Body of pancreas (tissue), 4 donors: ENCODE data around the gene PCBP3. TPM values are rescaled to one million over a fixed set of nuclear protein-coding genes. Genes with fewer than 3 reads are reported as not detected.

Experiments
- ATAC-seq: fragments of 150-250 bp; one replicate; pipeline ENCODE4 v1.9.1; 2016
- DNase-seq, 4 donors: peaks; one replicate each; pipeline ENCODE4 v3.0.0-alpha.2; 2019
- H3K27ac ChIP-seq, 4 donors: fragments of 200-600 bp; sonication (generic); 1 replicate in 3 of 4; 2 replicates in 1 of 4; pipeline versions ENCODE4 v1.5.1 to v1.6.1; 2016 to 2019; ENCODE audit warnings: mild to moderate bottlenecking in 1 of 4, mixed read lengths in 1 of 4, moderate library complexity in 1 of 4
- H3K27me3 ChIP-seq, 2 donors: fragments of 200-600 bp; sonication (generic); one replicate each; pipeline ENCODE4 v1.6.0; 2016; ENCODE audit warnings: mild to moderate bottlenecking in 1 of 2
- H3K36me3 ChIP-seq, 2 donors: fragments of 200-600 bp; sonication (generic); replicated peaks in 1 of 2; 2 replicates each; pipeline ENCODE4 v1.5.1; 2016; ENCODE audit warnings: low read depth in 2 of 2; ENCODE audit not compliant: insufficient read depth in 1 of 2
- H3K4me1 ChIP-seq: fragments of 200-600 bp; sonication (generic); one replicate; pipeline ENCODE4 v1.6.0; 2016
- H3K4me3 ChIP-seq, 2 donors: fragments of 200-600 bp; sonication (generic); 1 replicate in 1 of 2; 2 replicates in 1 of 2; pipeline ENCODE4 v1.5.1; 2016 to 2019
- H3K9me3 ChIP-seq, 3 donors: fragments of 200-600 bp; sonication (generic); 1 replicate in 2 of 3; 2 replicates in 1 of 3; pipeline ENCODE4 v1.5.1; 2016
- POLR2A ChIP-seq, 3 donors: fragments of 450-650 bp; IDR thresholded peaks; one replicate each; pipeline ENCODE4 v1.6.1; 2016; ENCODE audit warnings: antibody characterized with exemption in 3 of 3, mild to moderate bottlenecking in 2 of 3
- WGBS, 2 donors: methylation state at CpG; one replicate each; pipeline ENCODE4 v1.1.5; 2017; 5-methylcytosine and 5-hydroxymethylcytosine counted together
- intact Hi-C: fragments of 100-400 bp; cut with DNase I; formaldehyde crosslinking; loops from one replicate; pipeline ENCODE4 v1.15.1; 2023
- total RNA-seq, 2 donors: library from RNA; depleted of rRNA; stranded (reverse); fragments of >200 nt; gene quantifications; one replicate each; pipeline ENCODE4 v1.1.0, GENCODE V29; 2016
- TF ChIP-seq, protein P1 (sequence below), 7 experiments: fragments of 450-650 bp in 4 of 7; fragments of 200-600 bp in 3 of 7; sonication (generic) in 3 of 7; IDR thresholded peaks; one replicate each; pipeline ENCODE4 v1.5.1; 2016 to 2019; ENCODE audit warnings: antibody characterized with exemption in 7 of 7

PCBP3 gene
- total RNA-seq, 2 donors from 2014 or later, result 1.3 to 4.6 TPM

DNA sequence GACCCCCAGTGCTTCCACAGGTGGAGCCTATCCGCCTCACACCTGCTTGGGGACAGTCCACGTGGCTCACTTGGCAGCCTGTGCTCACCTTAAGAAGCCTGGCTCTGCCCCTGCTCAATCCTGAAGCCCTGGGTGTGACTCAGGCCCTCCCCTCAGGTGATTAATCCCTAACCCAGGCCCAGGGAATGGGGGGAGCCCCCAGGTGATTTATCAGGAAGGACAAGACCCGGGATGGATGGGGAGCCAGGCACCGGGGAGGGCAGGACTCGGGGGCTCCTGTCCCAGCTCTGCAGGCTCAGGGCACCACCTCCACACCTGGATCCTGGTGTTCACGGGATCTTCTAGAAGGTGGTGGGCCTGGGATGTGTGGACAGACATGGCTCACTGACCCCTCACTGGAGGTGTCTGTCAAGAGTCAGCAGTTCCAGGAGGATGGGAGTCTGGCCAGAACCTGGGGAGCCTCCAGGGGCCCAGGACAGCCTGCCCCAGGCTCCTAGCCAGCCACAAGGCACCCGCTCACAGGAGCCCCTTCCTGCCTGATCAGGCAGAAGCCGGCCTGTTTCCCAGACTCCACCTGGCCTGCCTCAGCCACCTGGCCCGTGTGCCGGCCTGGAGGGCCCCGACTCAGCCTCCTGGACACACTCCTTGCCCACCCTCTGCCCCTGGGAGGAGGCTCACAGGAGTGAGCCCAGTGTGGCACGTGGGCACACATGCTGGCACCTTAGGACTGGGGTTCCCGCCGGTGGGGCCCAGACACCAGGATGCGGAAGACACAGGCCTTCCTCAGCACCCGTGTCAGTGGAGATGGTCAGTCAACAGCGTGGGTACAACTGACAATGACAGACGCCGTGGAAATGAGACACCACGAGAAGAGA is 299.5 kb downstream of the PCBP3 start:
- Histone ChIP-seq H3K4me1 (no peaks in the 10 kb centered on the region), H3K4me3 (no peak overlapping the region), H3K36me3 (no peaks in the 10 kb centered on the region), H3K27ac (no peak overlapping the region), H3K9me3 (no peaks in the 10 kb centered on the region), H3K27me3 (no peaks in the 10 kb centered on the region)
- intact Hi-C loops, result no loop called here
- DNase-seq (no peak), ATAC-seq (no peak)
- TF ChIP-seq, protein P1, sequence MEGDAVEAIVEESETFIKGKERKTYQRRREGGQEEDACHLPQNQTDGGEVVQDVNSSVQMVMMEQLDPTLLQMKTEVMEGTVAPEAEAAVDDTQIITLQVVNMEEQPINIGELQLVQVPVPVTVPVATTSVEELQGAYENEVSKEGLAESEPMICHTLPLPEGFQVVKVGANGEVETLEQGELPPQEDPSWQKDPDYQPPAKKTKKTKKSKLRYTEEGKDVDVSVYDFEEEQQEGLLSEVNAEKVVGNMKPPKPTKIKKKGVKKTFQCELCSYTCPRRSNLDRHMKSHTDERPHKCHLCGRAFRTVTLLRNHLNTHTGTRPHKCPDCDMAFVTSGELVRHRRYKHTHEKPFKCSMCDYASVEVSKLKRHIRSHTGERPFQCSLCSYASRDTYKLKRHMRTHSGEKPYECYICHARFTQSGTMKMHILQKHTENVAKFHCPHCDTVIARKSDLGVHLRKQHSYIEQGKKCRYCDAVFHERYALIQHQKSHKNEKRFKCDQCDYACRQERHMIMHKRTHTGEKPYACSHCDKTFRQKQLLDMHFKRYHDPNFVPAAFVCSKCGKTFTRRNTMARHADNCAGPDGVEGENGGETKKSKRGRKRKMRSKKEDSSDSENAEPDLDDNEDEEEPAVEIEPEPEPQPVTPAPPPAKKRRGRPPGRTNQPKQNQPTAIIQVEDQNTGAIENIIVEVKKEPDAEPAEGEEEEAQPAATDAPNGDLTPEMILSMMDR (IDR thresholded peaks at IDR 0.05), result no peak
- TF ChIP-seq POLR2A (IDR thresholded peaks at IDR 0.05), result no peak
- WGBS, 2 donors, result 70 to 72% methylated on average over 13 to 20 of the region's 20 CpGs

DNA sequence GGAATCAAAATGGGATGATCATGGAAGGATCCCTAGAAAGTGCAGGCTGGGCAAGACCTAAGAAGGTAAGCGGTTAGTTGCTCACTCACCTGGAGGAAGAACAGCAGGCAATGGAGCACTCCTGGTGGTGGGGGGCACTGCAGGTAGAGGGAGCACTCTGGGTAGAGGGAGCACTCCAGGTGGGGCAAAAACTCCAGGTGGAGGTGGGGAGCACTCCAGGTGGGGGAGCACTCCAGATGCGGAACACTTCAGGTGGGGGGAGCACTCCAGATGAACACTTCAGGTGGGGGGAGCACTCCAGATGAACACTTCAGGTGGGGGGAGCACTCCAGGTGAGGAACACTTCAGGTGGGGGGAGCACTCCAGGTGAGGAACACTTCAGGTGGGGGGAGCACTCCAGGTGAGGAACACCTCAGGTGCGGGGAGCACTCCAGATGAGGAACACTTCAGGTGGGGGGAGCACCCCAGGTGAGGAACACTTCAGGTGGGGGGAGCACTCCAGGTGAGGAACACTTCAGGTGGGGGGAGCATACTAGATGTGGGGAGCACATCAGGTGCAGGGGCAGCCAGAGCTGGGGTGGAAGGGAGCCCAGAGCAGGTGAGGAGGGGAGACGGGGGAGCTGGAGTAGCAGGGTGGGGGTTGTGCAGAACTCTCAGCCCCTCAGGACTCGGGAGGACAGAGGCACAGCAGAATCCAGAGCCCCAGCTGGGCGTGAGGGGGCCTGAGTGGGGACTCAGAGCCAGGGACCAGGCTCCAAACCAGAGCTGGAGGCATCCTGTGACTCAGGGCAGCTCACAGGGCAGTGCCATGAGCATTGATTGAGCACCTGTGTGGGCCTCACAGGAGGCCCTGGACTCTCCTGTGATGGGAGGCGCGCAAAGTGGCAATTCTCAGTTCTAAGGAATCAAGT is 300.4 kb downstream of the PCBP3 start:
- TF ChIP-seq POLR2A (IDR thresholded peaks at IDR 0.05), result no peak
- TF ChIP-seq, protein P1 (IDR thresholded peaks at IDR 0.05), result no peak
- WGBS, 2 donors, result 83 to 93% methylated on average over 5 to 7 of the region's 8 CpGs
- DNase-seq, result no peak

DNA sequence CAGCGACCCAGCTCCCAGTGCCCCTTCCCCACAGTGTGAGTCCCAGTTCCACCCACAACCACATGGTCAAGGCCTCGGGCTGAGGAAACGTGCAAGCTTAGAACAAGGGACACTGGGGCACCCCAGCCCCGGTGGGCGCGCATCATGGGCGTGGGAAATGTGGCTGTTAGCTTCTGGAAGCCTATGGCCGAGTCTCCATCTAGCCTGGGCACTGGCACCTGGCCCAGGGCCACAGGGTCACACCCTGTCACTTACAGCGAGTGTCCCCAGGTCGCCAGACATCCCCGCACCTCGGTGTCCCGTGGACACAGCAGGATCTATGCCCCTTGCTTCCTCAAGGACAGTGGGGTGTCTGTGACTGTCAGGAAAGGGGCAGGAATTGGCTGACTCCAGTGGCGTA is 301.1 kb downstream of the PCBP3 start:
- H3K27ac ChIP-seq, result no peak overlapping the region
- intact Hi-C loops, result no loop called here
- no peaks in the 10 kb centered on the region for H3K36me3 ChIP-seq
- no peak for ATAC-seq
- H3K4me1 ChIP-seq, result no peaks in the 10 kb centered on the region
- H3K9me3 ChIP-seq, result no peaks in the 10 kb centered on the region
- 74 to 76% methylated on average over 10 to 14 of the region's 14 CpGs for WGBS, 2 donors
- DNase-seq, result no peak
- no peak overlapping the region for H3K4me3 ChIP-seq
- H3K27me3 ChIP-seq, result peaks cover 0 to under 1% of the 10 kb centered on the region in 2 donors
- TF ChIP-seq, protein P1 (IDR thresholded peaks at IDR 0.05), result no peak

More for the DNA sequence above, 300.4 kb downstream of the PCBP3 start:
- intact Hi-C loops, result no loop called here
- Histone ChIP-seq H3K4me1 (no peaks in the 10 kb centered on the region), H3K36me3 (no peaks in the 10 kb centered on the region), H3K27me3 (no peaks in the 10 kb centered on the region), H3K27ac (no peak overlapping the region), H3K9me3 (no peaks in the 10 kb centered on the region), H3K4me3 (no peak overlapping the region)
- no peak for ATAC-seq

DNA sequence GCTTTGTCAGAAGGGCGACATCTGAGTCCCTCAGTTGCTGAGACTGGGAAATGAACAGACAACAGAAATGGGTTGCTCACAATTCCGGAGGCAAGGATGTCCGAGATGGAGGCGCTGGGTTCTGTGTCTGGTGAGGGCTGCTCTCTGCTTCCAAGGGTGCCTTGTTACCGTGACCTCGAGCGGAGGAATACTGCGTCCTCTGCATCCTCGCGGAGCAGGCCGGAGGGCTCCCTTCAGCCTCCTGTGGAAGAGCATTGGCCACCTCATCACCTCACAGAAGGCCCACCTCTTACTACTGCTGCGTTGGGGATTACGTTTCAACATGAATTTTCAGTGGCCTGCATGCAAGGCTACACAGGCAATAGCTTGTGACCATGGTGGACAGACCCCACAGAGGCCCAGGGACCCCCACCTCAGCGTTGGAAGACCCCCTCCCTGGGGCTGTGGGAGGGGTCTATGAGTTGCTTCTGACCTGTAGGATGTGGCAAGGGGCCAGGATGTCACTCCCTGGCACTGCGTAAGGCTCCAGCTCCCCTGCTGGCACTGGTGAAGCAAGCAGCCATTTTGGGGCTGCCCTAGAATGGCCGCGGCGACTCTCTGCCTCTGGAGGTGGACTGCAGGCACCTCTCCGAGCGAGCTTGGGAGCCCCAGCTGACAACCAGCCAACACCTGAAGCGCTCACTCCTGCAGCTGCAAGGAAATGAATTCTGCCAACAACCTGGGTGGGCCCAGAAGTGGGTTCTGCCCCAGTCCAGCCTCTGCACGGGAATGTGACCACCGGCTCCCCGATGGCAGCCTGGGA is 301.7 kb downstream of the PCBP3 start:
- Histone ChIP-seq H3K4me1 (peaks cover 1% of the 10 kb centered on the region), H3K36me3 (no peaks in the 10 kb centered on the region), H3K27me3 (peaks cover 0 to 5% of the 10 kb centered on the region in 2 donors), H3K27ac (no peak overlapping the region), H3K9me3 (no peaks in the 10 kb centered on the region), H3K4me3 (no peak overlapping the region)
- intact Hi-C loops, result no loop called here
- 80 to 87% methylated on average over 10 to 24 of the region's 24 CpGs for WGBS, 2 donors
- ATAC-seq (no peak), DNase-seq (no peak)
- no peak for TF ChIP-seq POLR2A (IDR thresholded peaks at IDR 0.05)
- TF ChIP-seq, protein P1 (IDR thresholded peaks at IDR 0.05), result no peak
